Limb (tissue), 2 donors: ENCODE data around the gene RAD51AP1.
"Not testable (repeated sequence)": the region's sequence is repeated elsewhere in the genome, so short reads cannot be mapped to it uniquely, and the experiment has no call there.

ENCODE experiments used
- DNase-seq, 2 donors: peaks; one replicate each; pipeline ENCODE4 v3.0.0-alpha.2; 2016; ENCODE audit errors: extremely low spot score in 2 of 2

The RAD51AP1 gene

GRCh38 chr12:4538207-4539160 is at the start of gene RAD51AP1:
Gene RAD51AP1, plus strand, starts transcription at chr12:4538890. Its CDS starts 50 bp downstream, at chr12:4538940.
- peak; percentile 96 to 98 for DNase-seq

DNA sequence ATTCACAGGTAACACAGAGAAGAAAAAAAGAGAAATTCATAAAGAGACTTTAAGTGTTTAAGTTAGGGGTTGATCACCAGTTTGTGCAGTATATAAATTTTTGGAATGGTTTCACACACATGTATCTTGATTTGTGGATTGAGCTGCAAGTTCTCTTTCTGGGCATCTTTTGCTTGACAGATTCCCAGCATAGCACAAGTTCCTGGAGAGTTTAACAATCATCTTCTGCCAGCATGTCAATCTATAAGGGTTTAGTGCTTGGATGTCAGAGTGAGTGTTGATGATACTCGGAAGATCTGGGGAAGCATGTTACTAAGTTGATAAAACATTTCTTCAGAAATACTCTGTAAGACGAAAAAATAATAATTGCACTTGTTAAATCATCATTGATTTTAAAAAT is 49.1 kb upstream of the RAD51AP1 start:
- DNase-seq, result no peak

GRCh38 chr12:4490973-4491372 is 47.7 kb upstream of the RAD51AP1 start:
- no peak for DNase-seq

GRCh38 chr12:4496145-4496838 is 42.4 kb upstream of the RAD51AP1 start:
- no peak for DNase-seq

- DNase-seq, result no peak
Observed at GRCh38 chr12:4499186-4499585, 39.5 kb upstream of the RAD51AP1 start.

DNA sequence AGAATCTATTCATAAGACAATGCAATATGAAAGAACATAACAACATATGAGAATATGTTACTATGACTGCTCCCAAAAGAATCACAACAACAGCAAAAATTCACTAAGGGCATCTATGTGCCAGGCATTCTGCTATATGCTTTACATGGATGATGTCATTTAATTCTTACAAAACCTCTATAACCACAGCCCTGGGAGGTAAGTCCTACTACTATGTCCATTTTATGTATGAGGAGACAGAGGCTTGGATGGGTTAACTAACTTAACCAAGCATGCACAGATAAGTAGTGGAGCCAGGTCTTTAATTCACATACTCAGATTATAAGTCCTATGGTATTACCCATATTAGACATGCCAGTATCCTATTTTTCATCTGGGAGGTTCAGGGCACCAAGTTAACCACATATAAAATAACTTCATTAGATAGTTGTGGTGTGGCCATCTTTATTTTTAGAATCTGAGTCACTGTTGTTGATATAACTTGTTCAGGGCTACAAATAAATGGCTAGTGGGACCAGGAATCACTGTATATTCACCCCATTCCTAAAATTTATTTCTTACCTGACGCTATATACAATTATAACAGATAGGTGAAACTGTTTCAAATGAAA is 33.2 kb upstream of the RAD51AP1 start:
- no peak for DNase-seq

DNA sequence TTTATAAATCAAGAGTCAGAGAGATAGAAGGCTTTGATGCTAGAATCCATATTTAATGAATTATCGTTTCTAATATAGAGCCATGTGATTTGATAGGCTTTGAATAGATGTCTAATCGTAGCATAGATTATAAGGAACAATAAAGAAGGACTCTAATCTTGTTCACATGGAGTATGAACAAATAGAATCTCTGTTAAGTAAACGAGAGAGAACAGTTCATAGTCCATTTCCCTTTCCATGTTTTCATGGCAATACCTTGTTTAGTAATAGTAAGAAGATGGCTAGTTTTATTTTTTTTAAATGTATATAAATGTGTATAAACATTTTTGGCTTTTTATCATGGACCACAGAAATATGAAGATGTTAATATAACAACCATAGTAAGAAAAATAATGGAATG is 32.3 kb upstream of the RAD51AP1 start:
- DNase-seq, result no peak

DNA sequence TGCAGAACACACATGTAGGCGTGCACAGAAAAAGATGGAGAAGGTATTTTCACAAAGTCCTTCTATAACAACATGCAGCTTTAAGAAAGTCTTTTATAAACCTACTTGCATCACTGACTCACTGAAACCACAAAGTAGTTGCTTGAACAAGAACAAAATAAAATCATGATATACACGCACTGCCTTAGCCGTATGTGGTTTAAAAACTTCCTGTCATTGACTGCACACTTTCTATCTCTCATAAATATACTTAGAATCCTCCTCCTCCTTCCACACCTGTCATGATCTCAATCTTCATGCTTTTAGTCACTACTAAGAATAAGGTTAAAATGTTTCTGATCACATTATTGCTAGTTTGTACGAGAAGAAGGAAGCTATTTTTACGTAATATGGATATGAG is 31.8 kb upstream of the RAD51AP1 start:
- no peak for DNase-seq

- not testable (repeated sequence) for DNase-seq
Observed at GRCh38 chr12:4508503-4508902, 30.2 kb upstream of the RAD51AP1 start.

GRCh38 chr12:4509269-4509668 is 29.4 kb upstream of the RAD51AP1 start:
- not testable (repeated sequence) for DNase-seq

GRCh38 chr12:4518106-4518728 is 20.5 kb upstream of the RAD51AP1 start:
- DNase-seq, result no peak

GRCh38 chr12:4523443-4523842 is 15.2 kb upstream of the RAD51AP1 start:
- DNase-seq, result not testable (repeated sequence)

- DNase-seq, result peak in 1 of 2 donors; percentile 73
Observed at GRCh38 chr12:4526923-4527546, 11.7 kb upstream of the RAD51AP1 start.

DNA sequence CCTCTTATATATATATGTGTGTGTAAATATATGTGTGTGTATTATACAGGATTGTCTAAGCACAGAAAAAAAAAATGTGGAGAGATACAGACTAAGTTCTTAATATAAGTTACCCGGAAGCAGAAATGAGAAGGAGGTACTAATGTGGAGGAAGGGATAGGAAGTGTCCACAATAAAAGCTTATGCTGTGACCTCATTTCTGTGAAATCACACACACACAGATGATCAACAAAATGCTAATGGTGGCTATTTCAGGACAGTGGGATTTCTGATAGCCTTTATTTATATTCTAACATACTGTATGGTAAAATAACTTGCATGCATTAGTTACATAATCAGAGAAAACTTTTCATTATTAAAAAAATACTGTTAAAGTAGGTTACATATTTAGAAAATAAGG is 8.5 kb upstream of the RAD51AP1 start:
- DNase-seq, result no peak

DNA sequence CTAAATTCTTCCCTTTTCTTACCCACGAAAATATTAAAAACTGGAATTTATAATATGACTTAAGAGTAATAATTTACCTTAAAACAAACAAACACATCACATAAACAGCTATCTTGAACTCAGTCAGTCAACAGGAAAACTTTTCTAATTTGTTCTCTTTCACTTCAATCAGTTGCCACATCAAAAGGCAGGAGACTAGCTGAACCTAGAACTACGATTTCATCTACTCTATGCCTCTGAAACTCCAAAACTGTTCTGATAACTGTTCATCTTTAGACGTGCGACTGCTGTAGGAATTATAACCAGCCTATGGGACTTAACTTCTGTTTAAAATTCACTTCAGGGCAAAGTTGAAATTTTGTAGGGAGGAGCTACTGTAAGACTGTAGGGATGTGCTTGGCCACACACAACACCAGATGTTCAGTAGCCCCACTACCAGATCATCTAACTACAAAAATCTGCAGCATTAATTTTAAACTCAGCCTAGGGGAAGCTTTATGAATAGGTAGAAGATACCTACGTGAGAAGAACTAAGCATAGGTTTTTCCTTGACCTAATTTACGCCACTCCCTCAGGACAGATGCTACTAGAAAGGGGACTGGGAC is 7.6 kb upstream of the RAD51AP1 start:
- DNase-seq, result no peak

DNA sequence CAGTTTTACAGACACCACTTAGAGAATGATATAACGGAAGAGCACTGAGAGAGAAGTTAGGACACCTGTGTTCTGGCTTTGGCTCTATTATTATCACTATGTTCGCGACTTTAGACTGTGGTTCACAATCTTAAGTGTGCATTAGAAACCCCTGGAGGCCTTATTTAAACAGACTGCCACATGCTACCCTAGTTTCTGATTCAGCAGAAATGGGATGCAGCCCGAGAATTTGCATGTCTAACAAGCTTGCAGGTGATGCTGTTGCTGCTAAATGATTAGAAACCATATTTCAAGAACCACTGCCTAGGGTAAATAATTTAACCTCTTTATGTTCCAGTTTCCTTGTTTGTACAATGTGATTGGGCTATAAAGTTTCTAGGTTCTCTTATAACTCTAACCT is 3.6 kb upstream of the RAD51AP1 start:
- no peak for DNase-seq

GRCh38 chr12:4535871-4536270 is 2.8 kb upstream of the RAD51AP1 start:
- no peak for DNase-seq

DNA sequence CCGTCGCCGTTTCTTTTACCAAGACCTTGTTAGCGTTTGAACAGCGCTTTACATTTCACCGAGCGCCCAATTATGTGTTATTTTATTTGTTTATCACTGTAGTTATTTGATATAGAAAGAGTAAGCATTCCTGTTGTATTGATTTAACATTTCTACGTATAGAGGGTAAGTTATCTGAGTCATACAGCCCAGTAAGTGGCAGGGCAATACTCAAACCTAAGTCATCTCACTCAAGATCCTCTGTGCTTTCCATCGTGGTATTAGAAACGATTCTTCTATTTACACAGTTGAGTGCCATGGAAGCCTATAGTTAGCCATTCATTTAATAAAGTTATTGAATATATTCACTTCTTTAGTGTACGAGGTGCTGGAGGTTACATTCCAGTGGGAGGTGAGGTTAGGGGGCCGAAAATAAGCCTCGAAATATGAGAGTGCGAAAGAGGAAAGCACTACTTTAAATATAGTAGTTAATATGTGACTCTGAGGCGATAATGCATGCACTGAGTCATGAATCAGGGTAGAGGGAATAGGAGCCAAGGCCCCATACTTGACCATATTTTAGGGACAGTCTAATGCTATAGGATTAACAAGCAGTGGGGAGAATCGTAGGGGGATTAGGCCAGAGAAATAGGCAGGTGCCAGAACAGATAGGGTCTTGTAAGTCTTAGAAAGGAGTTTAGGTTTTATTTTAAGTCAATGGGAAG is 629 bp downstream of the RAD51AP1 start:
- no peak for DNase-seq

DNA sequence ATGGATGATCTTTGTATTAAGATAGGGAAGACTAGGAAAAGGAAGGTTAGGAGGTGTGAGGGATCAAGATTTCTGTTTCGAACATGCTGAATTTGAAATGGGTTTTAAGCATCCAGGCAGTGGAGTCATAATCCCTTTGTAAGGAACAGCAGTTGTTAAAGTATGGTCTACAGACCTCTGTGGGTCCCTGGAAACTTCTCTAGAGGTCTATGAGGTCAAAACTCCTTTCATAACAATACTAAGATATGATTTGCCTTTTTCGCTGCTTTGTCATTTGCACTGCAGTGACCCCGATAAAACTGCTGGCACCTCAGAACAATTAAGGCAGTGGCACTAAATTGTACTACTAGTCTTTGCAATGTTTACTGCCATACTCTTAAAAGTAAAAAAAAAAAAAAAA is 1.5 kb downstream of the RAD51AP1 start:
- DNase-seq, result no peak

DNA sequence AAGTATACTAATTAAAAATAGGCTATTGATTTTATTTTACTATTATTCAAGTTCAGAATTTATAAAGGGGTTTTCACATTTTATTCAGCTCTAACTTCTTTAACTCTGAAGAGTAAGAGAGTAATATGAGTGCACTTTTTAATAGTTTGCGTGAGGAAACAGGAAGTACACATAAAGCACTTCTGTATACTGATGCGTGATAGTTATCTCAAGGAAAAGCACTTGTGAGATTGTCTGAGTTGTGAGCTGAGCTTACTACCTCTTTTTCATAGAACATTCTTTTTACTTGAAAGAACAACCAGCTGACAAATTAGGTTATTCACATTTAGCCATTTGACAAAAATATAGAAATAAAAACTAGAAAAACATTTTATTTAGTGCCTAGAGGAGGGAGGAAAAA is 1.9 kb downstream of the RAD51AP1 start:
- no peak for DNase-seq
